Right atrium auricular region (tissue), 2 donors: ENCODE measurements around the gene RIN1. TPM values are rescaled to one million over a fixed set of nuclear protein-coding genes. Genes with fewer than 3 reads are reported as not detected.

ENCODE experiments used
- DNase-seq: peaks from one replicate; pipeline ENCODE4 v3.0.0-alpha.2; 2019; ENCODE audit warnings: low spot score
- H3K27ac ChIP-seq, 2 donors: fragments of 200-600 bp; sonication (generic); 1 replicate in 1 of 2; 2 replicates in 1 of 2; pipeline ENCODE4 v1.5.1; 2016 to 2019
- H3K27me3 ChIP-seq, 2 donors: fragments of 200-600 bp; sonication (generic); one replicate each; pipeline versions ENCODE4 v1.5.1 to v1.6.0; 2017 to 2019
- H3K36me3 ChIP-seq: fragments of 200-600 bp; sonication (generic); one replicate; pipeline ENCODE4 v1.5.1; 2016
- H3K4me1 ChIP-seq, 2 donors: fragments of 200-600 bp; sonication (generic); one replicate each; pipeline versions ENCODE4 v1.5.1 to v1.6.0; 2017 to 2019
- H3K4me3 ChIP-seq, 2 donors: fragments of 200-600 bp; sonication (generic); 1 replicate in 1 of 2; 2 replicates in 1 of 2; pipeline ENCODE4 v1.5.1; 2017 to 2019; ENCODE audit warnings: mild to moderate bottlenecking in 1 of 2, moderate library complexity in 1 of 2
- H3K9me3 ChIP-seq, 2 donors: fragments of 200-600 bp; sonication (generic); one replicate each; pipeline ENCODE4 v1.5.1; 2019
- CTCF ChIP-seq, 2 donors: fragments of 200-600 bp; sonication (generic); IDR thresholded peaks; one replicate each; pipeline ENCODE4 v1.5.1; 2019; ENCODE audit warnings: antibody characterized with exemption in 2 of 2
- total RNA-seq, 2 donors: library from RNA; depleted of rRNA; stranded (reverse); fragments of >200 nt; gene quantifications; one replicate each; pipeline ENCODE4 v1.1.0, GENCODE V29; 2016

RIN1 gene
- total RNA-seq, 2 donors from 2014 or later, result 1.0 to 5.9 TPM

GRCh38 chr11:66369073-66369894, 33.0 kb upstream of the RIN1 start:
- Histone ChIP-seq H3K27ac (peak overlapping the region in 1 of 2 donors; percentile 93), H3K36me3 (peaks cover 23% of the 10 kb centered on the region), H3K9me3 (no peaks in the 10 kb centered on the region), H3K27me3 (no peaks in the 10 kb centered on the region), H3K4me1 (peaks cover 0 to 46% of the 10 kb centered on the region in 2 donors), H3K4me3 (no peak overlapping the region)
- DNase-seq, result no peak
- TF ChIP-seq CTCF (IDR thresholded peaks at IDR 0.05), result no peak

- Histone ChIP-seq H3K27ac (no peak overlapping the region), H3K4me1 (peaks cover 0 to 52% of the 10 kb centered on the region in 2 donors), H3K9me3 (no peaks in the 10 kb centered on the region), H3K27me3 (no peaks in the 10 kb centered on the region), H3K4me3 (no peak overlapping the region), H3K36me3 (peaks cover 23% of the 10 kb centered on the region)
- DNase-seq, result no peak
- TF ChIP-seq CTCF (IDR thresholded peaks at IDR 0.05), result no peak
Measured at GRCh38 chr11:66368484-66368883, 32.2 kb upstream of the RIN1 start.

GRCh38 chr11:66367561-66368312, 31.5 kb upstream of the RIN1 start:
- H3K4me3 ChIP-seq, result no peak overlapping the region
- no peak for DNase-seq
- no peak for TF ChIP-seq CTCF (IDR thresholded peaks at IDR 0.05)
- H3K9me3 ChIP-seq, result no peaks in the 10 kb centered on the region
- peaks cover 23% of the 10 kb centered on the region for H3K36me3 ChIP-seq
- peaks cover 0 to 56% of the 10 kb centered on the region in 2 donors for H3K4me1 ChIP-seq
- no peak overlapping the region for H3K27ac ChIP-seq
- no peaks in the 10 kb centered on the region for H3K27me3 ChIP-seq

DNA sequence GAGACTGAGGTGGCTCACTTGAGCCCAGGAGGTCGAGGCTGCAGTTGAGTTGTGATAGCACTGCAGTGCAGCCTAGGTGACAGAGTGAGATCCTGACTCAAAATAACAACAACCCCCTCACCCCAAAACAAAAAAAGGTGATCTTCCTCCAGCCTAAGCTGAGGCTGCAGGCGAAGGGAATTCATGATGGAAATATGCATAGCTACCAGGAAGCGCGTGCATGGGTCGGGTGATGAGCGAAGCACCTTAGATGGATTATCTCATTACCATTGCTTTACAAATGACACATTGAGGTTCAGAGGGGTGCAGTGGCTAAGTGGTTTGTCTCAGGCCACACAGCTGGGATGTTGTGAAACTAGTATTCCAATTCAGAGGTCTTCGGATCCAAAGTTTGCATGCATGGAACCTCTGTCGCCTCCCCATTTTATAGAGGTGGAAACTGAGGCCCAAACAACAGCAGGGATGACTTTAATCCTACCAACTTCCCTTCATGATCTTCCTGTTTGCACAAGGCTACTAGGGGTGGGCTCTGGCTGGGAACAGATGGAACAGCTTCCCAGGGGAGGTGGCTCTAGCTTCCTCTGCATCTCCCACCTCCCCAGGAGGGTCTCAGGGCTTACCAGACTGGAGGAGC, 30.7 kb upstream of the RIN1 start:
- no peaks in the 10 kb centered on the region for H3K27me3 ChIP-seq
- no peak overlapping the region for H3K4me3 ChIP-seq
- no peak overlapping the region for H3K27ac ChIP-seq
- no peak for TF ChIP-seq CTCF (IDR thresholded peaks at IDR 0.05)
- peaks cover 0 to 50% of the 10 kb centered on the region in 2 donors for H3K4me1 ChIP-seq
- DNase-seq, result no peak
- no peaks in the 10 kb centered on the region for H3K9me3 ChIP-seq
- peaks cover 23% of the 10 kb centered on the region for H3K36me3 ChIP-seq

GRCh38 chr11:66365711-66366619, 29.7 kb upstream of the RIN1 start:
- H3K27me3 ChIP-seq, result no peaks in the 10 kb centered on the region
- TF ChIP-seq CTCF (IDR thresholded peaks at IDR 0.05), result no peak
- peaks cover 23% of the 10 kb centered on the region for H3K36me3 ChIP-seq
- no peak overlapping the region for H3K4me3 ChIP-seq
- H3K4me1 ChIP-seq, result peaks cover 0 to 40% of the 10 kb centered on the region in 2 donors
- no peak for DNase-seq
- peak overlapping the region in 1 of 2 donors; percentile 6 for H3K27ac ChIP-seq
- H3K9me3 ChIP-seq, result no peaks in the 10 kb centered on the region
